GM18907 (cell line): ENCODE measurements around the gene FBXW11.
"Not testable (repeated sequence)": the region's sequence is repeated elsewhere in the genome, so short reads cannot be mapped to it uniquely, and the experiment has no call there.

ENCODE experiments used
- ATAC-seq: cut with Tn5 transposase; IDR thresholded peaks from one replicate; pipeline ENCODE4 v1.9.1; 2021; ENCODE audit warnings: mild to moderate bottlenecking, moderate library complexity; ENCODE audit not compliant: unreplicated experiment

FBXW11 gene

DNA sequence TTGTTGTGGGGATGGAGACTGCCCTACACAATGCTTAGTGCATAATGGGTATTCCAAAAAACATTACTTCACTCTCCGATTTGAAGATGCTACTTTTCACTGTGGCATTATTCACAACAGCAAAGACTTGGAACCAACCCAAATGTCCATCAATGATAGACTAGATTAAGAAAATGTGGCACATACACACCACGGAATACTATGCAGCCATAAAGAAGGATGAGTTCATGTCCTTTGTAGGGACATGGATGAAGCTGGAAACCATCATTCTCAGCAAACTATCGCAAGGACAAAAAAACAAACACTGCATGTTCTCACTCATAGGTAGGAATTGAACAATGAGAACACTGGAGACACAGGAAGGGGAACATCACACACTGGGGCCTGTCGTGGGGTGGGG lies 90.7 kb downstream of the FBXW11 start:
- not testable (repeated sequence) for ATAC-seq

DNA sequence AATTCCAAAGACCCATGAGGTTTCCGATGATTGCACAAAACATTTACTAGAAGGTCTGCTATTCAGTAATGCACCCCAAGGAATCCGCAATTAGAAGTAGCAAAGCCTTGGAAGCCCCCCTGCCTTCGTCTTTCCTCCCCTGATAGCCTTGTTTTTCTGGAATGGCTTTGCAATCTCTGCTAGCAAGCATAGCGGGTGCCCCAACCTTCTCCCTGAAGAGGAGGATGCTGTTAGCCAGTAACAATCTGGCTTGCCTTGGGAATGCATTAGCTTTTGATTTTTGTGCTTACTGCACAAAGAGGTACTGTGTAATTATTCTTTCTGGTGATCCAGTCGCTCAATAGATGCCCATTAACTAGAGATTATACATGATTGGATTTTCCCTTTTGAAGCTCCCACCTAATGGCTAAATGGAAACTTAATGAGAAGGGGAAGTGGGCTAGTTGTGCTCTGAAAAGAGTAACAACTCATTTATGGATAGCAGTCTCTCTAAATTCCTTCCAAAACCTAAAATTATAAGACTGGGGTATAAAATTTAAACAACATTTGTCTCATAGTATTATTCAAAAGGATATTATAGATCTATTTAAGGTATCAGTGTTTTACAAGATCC lies 91.6 kb downstream of the FBXW11 start:
- no peak for ATAC-seq

DNA sequence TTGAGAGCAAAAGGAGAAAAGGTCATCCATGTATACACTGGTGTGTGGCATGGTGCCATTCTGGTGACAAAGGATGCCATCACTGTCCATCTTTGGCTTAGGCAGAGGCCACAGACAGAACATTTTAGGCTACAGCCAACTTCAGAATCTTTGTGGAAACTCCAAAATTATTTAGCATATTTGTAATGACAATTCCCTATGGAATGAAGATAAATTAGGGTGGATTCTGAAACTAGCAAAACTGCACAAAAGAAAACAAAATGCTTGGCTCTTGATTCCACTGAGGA lies 92.5 kb downstream of the FBXW11 start:
- no peak for ATAC-seq

DNA sequence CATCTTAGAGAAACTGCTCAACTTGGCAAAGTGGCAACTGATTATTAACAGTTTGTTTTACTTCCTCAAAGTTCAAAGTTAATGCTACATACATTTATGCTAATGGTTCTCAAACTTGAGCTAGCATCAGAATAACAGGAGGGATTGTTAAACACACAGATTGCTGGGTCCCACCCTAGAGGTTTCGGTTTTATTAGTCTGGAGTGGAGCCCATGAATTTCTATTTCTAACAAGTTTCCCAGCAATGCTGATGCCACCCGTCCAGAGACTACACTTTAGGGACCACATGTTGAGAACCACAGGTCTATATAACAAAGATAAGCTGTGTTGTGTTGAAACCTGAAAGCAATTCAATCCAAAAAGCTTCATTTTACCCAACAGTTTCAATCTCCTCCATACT lies 95.3 kb downstream of the FBXW11 start:
- no peak for ATAC-seq

DNA sequence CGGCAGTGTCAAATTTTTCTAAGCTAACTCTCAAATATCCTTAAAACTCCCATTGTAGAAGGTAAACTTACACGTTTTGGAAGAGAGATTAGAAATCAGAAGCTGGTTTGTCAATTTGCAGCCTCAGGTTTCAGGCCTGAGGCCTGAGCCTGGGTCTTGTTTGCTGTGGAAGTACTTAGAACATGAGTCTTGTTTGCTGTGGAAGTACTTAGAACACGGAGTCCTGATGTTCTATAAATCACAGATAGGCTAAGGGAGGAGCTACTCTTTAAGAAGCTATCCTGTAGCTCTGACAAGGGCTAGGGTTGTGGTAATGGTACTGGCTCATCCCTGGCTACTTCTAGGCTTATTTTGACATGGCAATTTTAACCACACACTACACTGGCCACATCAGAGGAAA lies 97.8 kb downstream of the FBXW11 start:
- no peak for ATAC-seq

DNA sequence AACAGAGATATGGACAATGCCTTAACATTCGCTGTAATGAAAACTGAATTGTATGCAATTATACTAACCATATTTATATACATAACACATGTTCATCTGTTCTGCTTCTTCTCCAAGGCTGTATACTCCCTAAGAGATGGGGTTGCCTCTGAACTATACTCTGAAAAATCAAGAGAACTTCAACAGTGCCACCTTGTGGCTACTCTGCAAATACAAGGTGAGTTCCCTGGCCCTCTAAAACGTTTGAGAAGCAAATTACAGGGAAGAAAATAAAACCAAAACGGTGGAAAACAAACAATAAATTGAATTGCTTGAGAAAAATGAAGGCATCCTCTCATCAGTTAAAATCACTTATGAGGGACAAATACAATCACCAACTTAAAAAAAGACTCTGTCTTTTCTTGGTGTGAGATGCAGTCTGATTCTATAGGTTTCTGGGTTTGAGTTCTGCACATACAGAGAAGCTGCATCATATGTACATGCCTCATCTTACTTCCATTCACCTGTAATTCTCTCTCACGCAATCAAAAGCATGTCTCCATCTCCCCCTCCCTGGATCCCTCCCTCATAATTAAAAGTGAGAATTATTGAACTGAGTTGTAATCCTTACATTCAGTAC lies 98.6 kb downstream of the FBXW11 start:
- peak; percentile 66 for ATAC-seq

DNA sequence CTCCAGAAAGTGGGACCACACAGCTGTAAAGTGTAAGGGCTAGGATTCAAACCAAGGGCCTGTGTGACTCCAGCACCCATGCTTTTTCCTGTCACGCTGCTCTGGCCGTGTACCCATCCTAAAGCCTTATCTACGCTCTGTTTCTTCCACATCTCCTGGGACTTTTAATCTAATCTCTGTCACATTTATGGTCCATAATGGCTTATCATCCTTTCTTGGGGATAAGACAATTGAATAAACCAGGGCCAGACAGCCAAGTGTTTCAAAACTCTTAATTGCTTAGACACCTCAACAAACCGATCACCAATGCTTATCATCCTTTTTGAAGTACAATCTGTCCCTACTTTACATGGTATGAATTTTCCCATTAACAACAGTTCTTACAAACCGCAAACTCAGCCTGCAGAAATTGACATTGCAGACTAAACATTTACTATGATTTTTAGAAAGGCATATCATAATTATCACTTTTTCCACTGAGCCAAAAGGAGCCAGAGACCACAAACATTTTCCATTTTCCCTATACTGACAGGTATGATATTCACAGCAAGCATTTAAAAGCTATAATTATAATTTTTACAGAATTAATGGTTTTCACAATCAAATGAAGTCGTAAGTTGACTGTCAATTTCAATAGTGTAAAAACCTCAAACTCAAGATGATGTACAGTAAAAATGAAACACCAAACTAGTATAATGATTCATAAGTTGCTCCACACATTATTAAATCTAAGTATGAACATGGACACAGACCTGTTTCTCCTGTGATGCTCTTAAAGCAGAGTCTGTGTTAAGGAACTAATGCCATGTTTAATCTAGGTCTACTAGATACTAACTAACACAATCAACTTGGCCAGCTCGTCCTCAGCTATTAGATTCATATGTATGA lies 99.5 kb downstream of the FBXW11 start:
- no peak for ATAC-seq

DNA sequence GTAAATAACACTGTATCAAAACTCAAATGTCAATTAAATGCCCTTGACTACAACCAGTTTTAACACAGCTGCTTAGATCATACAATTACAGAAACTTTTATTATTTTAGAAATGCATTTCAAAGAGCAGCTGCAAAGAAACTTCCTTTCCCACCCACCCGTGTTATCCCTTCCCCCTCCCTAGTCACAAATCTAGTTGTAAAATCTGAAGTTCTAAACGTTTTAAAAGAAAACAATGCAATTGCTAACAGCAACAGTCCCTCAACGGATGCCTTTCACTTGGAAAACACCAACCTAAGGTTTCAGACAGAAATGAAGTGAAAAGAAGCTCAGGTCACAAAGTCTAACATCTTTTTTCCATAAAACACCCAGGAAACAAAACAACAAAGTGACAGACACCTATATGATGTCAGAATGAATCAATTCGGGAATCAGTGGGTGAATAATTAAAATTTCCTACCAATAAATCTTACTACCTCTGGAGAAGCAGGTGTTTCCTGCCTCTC lies 100.3 kb downstream of the FBXW11 start:
- ATAC-seq, result no peak

DNA sequence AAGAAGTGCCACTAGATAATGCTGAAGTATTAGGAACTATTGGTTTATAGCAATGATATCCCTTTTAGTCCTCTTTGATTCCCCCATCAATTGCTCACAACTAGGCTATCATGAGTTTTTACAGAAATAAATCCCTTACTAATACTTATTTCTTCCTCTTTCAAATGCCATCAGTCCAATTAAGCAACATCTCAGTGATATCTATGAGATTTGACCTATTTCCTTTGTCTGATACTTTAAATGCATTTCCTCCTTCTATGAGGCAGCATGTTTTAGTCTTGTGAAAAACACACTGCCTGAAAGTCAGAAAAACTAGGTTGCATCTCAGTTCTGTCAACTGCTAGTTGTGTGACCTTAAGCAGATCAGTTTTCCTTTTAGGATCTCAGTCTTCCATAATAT lies 101.6 kb downstream of the FBXW11 start:
- no peak for ATAC-seq

DNA sequence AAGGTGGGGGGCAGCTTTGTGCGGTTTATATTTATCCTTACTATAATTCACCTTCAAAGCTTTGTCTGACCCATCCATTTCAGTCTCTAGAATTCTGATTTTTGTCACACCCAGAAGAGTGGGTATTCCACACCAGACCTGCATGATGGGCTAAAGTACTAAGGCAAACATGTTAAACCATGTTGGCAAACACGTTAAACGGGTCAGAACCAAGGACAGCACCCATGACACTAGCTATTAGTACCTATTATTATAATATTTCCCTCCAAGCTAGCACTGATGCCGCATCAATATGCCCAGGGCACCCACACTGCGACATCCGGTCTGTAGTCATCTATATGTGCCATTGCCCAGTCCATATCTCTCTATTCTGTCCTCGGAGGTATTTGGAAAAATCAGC lies 104.7 kb downstream of the FBXW11 start:
- ATAC-seq, result no peak

DNA sequence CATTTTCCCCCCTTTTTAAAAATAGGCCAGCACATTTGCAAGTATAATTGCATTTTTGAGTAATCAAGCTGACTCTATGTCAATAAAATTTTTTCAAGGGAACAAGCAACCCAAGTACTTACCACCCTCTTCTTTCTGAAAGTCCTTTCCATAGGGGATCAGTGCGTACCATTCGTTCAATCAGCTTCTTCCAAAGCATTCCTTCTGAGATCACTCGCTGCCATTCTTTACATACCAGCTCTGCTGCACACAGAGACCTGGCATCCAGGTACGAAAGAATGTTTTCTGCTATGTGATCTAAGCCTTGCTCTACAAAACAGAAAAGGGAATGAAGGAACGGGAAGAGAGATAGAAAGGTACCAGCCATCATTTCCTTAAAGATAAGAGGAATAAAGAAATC lies 106.6 kb downstream of the FBXW11 start:
- ATAC-seq, result no peak

DNA sequence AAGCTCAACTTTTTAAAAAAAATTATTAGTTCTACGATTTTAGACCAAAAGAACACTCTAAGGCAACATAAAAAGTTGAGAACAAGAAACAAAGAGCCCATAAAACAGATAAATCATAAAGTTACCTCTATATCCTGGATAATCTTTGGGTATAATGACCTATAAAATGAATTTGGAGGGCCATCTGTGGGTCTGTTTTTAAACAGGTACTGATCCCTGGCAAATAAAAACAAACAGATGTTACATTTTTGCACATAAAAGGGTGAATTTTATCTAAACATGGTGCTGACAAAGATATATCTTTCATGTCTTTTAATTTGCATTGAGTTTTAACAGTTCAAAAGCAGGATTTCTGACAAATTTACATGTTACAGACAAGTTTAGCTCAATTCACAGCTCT lies 107.6 kb downstream of the FBXW11 start:
- ATAC-seq, result no peak

DNA sequence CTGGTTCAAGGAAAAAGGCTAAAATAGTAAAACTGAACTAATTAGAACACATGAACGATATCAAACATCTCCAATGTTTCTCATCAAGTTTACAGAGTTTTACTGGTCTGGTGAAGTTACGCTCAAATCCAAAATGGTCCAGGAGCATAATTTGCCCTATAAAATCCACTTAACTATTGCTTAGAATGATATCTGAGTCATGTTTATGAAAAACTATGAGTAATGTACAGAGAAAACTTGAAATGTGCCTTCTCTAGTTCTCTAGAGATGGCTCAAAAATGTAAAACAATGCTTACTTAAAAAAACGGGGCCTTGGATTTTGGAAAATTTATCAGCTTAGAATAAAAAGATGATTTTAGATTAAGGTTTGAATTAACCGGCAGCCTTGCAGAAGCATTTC lies 108.1 kb downstream of the FBXW11 start:
- no peak for ATAC-seq

DNA sequence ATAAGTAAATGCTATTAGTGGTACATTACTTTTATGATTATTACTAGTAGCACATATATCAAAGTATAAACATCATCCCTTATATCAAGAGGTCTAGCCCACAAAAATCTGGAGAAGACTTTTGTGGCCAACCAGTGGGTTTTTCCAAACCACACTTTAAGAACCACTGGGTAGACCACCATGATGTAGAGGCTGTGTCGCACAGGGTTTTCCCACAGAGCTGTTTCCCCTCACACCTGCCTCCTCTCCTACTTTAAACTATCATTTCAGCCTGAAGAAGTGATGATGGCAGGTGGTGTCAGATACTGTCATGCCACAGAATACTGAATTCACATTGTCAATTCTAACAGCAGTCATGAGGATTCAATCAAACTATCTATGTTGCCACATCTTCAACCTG lies 109.2 kb downstream of the FBXW11 start:
- ATAC-seq, result no peak

DNA sequence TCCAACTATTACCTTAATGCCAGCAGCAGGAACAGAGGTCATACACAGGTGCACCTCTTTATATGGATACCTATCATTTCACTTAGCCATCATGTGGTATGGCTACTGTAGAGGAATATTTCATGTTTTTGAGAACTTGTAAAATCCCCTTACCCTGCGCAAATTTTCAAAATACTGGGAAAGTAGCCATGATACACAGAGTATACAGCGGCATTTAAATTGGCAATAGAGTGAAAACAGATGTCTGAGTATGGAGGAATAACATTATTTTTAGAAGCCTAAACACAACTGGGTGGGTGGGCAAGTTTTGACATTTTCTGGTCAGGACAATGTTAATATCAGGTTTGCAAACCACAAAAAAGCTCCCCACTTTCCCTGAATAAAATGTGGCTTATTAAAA lies 111.4 kb downstream of the FBXW11 start:
- ATAC-seq, result no peak

DNA sequence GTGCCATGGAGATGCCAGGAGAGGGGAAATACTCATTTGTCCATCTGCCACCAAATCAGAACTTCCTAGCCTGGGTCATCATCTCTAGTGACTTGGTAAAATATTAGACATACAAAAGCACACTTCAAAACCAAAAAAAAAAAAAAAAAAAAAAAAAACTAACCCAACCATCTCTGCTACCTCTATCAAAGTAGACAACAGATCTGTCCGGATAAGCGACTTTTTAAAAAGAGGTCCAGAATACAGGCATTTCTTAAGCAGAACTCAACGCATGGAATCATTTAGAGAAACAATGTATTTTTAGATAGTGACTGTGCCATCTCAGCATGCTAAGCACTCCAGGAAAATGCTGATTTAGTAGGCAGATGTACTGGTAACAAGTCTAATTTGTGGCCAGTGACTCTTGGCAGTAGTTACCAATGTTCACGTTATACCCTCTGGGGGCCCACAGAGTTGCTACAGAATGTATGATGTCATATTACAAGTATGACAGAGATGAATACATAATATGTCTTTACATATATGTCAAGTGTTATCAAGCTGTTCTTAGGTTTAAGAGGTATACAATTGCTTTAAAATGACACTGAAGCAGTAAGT lies 113.0 kb downstream of the FBXW11 start:
- no peak for ATAC-seq

DNA sequence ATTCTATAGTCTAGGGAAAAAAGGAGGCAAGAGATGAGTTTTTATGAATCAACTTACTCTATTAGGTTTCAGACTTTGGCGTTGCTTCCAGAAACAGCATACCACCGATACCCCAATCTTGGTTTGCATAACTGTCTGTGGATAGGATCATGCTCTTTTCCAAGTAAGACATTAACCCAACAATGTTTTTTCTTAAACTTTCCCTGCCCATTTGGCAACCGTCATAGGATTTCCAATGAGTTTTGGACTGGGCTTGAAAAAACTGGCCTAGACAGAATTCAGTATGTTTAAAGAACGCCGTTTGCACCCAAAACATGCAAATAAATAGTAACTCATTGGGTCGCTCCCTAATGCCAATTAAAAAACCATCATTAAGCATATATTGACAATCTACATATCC lies 114.8 kb downstream of the FBXW11 start:
- no peak for ATAC-seq

DNA sequence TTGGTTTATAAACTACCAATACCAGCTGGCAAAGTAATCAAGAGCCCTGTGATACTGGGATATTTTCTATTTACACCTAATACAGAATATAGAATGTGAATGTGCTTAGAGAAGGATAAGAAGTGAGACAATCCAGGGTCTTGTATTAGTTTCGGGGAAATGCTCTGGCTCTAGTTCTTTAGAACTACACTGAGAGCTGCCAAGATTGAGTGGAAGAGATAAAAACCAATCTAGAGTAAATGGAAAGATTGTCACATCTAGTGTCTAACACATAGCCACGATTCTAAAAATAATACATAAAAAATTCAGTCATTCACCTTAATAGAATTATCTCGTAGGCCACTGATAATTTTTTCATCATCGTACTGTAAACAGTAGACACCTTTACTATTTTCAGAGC lies 115.3 kb downstream of the FBXW11 start:
- ATAC-seq, result no peak

DNA sequence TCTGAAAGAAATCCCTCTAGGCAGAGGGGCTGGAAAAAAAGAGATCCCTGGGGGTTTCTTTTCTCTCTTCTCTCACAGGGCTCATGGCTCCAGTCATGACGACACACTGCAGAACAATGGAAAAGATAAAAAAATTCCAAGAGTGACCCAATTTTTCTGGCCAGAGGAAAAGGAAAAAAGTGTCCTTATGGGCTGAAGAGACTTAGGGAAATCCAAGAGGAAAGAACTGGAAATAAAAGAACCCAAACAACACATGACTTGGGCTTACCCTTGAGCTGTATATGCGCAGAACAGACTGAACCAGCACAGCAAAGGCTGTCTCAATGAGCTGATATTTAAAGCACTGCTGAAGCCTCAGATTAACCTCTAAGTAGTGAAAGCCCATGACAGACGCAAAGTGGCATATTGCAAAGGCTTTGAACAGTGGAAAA lies 118.4 kb downstream of the FBXW11 start:
- ATAC-seq, result no peak

DNA sequence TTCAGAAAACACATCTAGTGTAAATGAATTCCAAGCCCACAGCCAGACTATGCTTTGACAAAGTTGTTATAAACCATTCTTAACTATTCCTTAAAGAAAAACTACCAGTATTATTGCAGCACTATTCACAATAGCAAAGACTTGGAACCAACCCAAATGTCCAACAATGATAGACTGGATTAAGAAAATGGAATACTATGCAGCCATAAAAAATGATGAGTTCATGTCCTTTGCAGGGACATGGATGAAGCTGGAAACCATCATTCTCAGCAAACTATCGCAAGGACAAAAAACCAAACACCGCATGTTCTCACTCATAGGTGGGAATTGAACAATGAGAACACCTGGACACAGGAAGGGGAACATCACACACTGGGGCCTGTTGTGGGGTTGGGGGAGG lies 120.4 kb downstream of the FBXW11 start:
- not testable (repeated sequence) for ATAC-seq

DNA sequence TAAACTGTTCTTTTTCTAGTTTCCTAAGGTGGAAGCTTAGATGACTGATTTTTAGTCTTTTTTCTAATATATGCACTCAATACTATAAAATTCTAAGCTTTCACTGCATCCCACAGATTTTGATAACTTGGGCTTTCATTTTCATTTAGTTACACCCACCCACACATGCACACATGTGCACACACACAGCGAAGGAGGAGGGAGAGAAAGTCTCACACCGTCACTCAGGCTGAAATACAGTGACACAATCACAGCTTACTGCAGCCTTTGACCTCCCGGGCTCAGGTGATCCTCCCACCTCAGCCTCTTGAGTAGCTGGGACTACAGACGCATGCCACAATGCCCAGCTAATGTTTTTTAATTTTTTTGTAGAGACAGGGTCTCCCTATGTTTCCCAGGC lies 124.3 kb downstream of the FBXW11 start:
- ATAC-seq, result no peak

DNA sequence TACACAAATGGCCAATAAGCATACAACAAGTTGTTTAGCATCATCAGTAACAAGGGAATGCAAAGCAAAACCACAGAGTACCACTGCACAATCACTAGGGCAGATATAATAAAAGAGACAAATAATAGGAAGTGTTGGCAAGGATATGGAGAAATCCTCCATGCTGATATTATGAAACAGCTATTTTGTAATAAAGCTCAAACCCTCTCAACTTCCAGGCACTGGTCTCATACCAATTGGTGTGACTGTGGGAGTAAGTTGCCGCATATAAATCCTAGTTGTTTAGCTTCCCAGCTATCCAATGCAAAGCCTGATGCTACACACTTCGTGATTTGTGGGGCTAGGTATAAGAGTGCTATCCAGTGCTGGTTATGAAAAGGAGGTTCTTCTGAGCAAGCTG lies 132.2 kb downstream of the FBXW11 start:
- no peak for ATAC-seq
